HepG2 (cell line): ENCODE results near the gene CPZ. TPM values are rescaled to one million over a fixed set of nuclear protein-coding genes. Genes with fewer than 3 reads are reported as not detected.

Source experiments
- ATAC-seq: fragments of 200-7000 bp; cut with Tn5 transposase; 3 replicates; pipeline ENCODE4 v1.9.1; 2020; ENCODE audit warnings: mild to moderate bottlenecking, moderate library complexity
- BruUV-seq: library from RNA; stranded (reverse); fragments of 400-500 nt; replicated peaks from 2 replicates; lab custom pipeline; 2021; lab: Mats Ljungman, UMichigan
- CTCF ChIA-PET: fragments of 300-600 bp; formaldehyde crosslinking; extraction: SDS; loops from one replicate; lab custom pipeline; 2021; ENCODE audit warnings: low total read pairs, inconsistent platforms, low intra/inter-chr PET ratio; lab: Yijun Ruan, JAX
- POLR2A ChIA-PET: fragments of 350-600 bp; sonication (Branson Sonifier 250); formaldehyde crosslinking; loops from one replicate; lab custom pipeline; 2020; ENCODE audit warnings: antibody characterized with exemption, inconsistent platforms; lab: Yijun Ruan, JAX
- DNase-seq: peaks from one replicate; pipeline ENCODE4 v3.0.0-alpha.2; 2015; ENCODE audit warnings: low spot score
- FAIRE-seq: peaks from 3 replicates; lab custom pipeline; 2011; peaks lifted over from hg19 to GRCh38; lab: Jason Lieb, UNC
- H2AFZ ChIP-seq: one replicate; pipeline ENCODE4 v1.6.1; 2011; ENCODE audit warnings: low read length, inconsistent platforms
- H3K27ac ChIP-seq: fragments of 300-600 bp; 3 replicates; pipeline ENCODE4 v1.8.0; 2011; ENCODE audit warnings: mixed run types, mild to moderate bottlenecking, mixed read lengths, low read length, inconsistent platforms; ENCODE audit not compliant: insufficient read depth; ENCODE audit errors: extremely low read length
- H3K27me3 ChIP-seq, 2 experiments: fragments of 200-600 bp in 1 of 2; 2 replicates in 1 of 2; 3 replicates in 1 of 2; pipeline versions ENCODE4 v1.6.0 to v1.8.0; 2011; ENCODE audit warnings: low read length in 2 of 2, mild to moderate bottlenecking in 2 of 2, moderate library complexity in 2 of 2, inconsistent platforms in 1 of 2; ENCODE audit not compliant: insufficient read depth in 2 of 2, control insufficient read depth in 1 of 2
- H3K36me3 ChIP-seq, 2 experiments: fragments of 200-600 bp in 1 of 2; replicated peaks in 1 of 2; 2 replicates in 1 of 2; 3 replicates in 1 of 2; pipeline versions ENCODE4 v1.5.1 to v1.8.0; 2011; ENCODE audit warnings: low read length in 2 of 2, inconsistent platforms in 1 of 2; ENCODE audit not compliant: insufficient read depth in 2 of 2, control insufficient read depth in 1 of 2
- H3K4me1 ChIP-seq: 2 replicates; pipeline ENCODE4 v1.5.1; 2012; ENCODE audit warnings: low read length, inconsistent platforms; ENCODE audit not compliant: insufficient read depth
- H3K4me2 ChIP-seq: 2 replicates; pipeline ENCODE4 v1.6.0; 2011; ENCODE audit warnings: low read depth, low read length, inconsistent platforms
- H3K4me3 ChIP-seq, 3 experiments: fragments of 200-600 bp in 1 of 3; sonication (generic), shearing (Covaris generic) in 1 of 3; replicated peaks in 1 of 3; 2 replicates each; pipeline ENCODE4 v1.5.1; 2011 to 2016; ENCODE audit warnings: low read length in 3 of 3, inconsistent platforms in 2 of 3, low read depth in 2 of 3, mild to moderate bottlenecking in 2 of 3, control low read depth in 1 of 3, mixed read lengths in 1 of 3; ENCODE audit not compliant: insufficient read depth in 1 of 3
- H3K79me2 ChIP-seq: one replicate; pipeline ENCODE4 v1.6.1; 2011; ENCODE audit warnings: low read length, inconsistent platforms; ENCODE audit not compliant: insufficient read depth
- H3K9ac ChIP-seq: 2 replicates; pipeline ENCODE4 v1.6.0; 2011; ENCODE audit warnings: mild to moderate bottlenecking, low read depth, low read length, inconsistent platforms; ENCODE audit not compliant: insufficient read depth
- H3K9me3 ChIP-seq: 2 replicates; pipeline ENCODE4 v1.5.1; 2012; ENCODE audit warnings: mild to moderate bottlenecking, low read length
- H4K20me1 ChIP-seq: 2 replicates; pipeline ENCODE4 v1.6.0; 2011; ENCODE audit warnings: inconsistent platforms, mild to moderate bottlenecking, low read length, moderate library complexity; ENCODE audit not compliant: insufficient read depth
- CHCHD3 ChIP-seq: sonication (generic); formaldehyde crosslinking; IDR thresholded peaks from 2 replicates; pipeline ENCODE4 v1.8.0; 2022; ENCODE audit warnings: mild to moderate bottlenecking, missing genetic modification reagents, moderate library complexity
- CREM ChIP-seq, 2 experiments: sonication (generic) in 1 of 2; formaldehyde crosslinking in 1 of 2; IDR thresholded peaks; 2 replicates each; pipeline versions ENCODE4 v1.4.0 to v1.6.1; 2016 to 2020; ENCODE audit warnings: antibody characterized with exemption in 1 of 2, mild to moderate bottlenecking in 1 of 2, missing genetic modification reagents in 1 of 2
- DR1 ChIP-seq: sonication (generic); formaldehyde crosslinking; IDR thresholded peaks from 2 replicates; pipeline ENCODE4 v1.8.0; 2021; ENCODE audit warnings: mild to moderate bottlenecking, missing genetic modification reagents, inconsistent platforms
- KLF15 ChIP-seq: sonication (generic); formaldehyde crosslinking; IDR thresholded peaks from 2 replicates; pipeline ENCODE4 v1.8.1; 2023; ENCODE audit warnings: borderline replicate concordance, mild to moderate bottlenecking, inconsistent platforms, missing genetic modification reagents, mixed read lengths
- NR2F2 ChIP-seq: IDR thresholded peaks from 2 replicates; pipeline ENCODE4 v1.6.1; 2012; ENCODE audit warnings: low read depth, inconsistent platforms, borderline replicate concordance
- PRDM4 ChIP-seq: sonication (generic); formaldehyde crosslinking; IDR thresholded peaks from 2 replicates; pipeline ENCODE4 v1.9.0; 2021; ENCODE audit warnings: missing genetic modification reagents, borderline replicate concordance
- SRSF4 ChIP-seq: fragments of 200-400 bp; formaldehyde crosslinking; IDR thresholded peaks from one replicate; pipeline ENCODE4 v1.6.1; 2018; ENCODE audit warnings: mild to moderate bottlenecking, low read depth, low read length, moderate library complexity; ENCODE audit not compliant: poor library complexity, severe bottlenecking
- SRSF9 ChIP-seq: fragments of 200-400 bp; formaldehyde crosslinking; IDR thresholded peaks from 2 replicates; pipeline ENCODE4 v1.6.1; 2018; ENCODE audit warnings: borderline replicate concordance, mild to moderate bottlenecking, low read depth, low read length; ENCODE audit not compliant: insufficient read depth, poor library complexity, severe bottlenecking
- ZBTB20 ChIP-seq: sonication (generic); formaldehyde crosslinking; IDR thresholded peaks from 2 replicates; pipeline ENCODE4 v1.8.1; 2023; ENCODE audit warnings: missing genetic modification reagents, low read depth, mild to moderate bottlenecking, borderline replicate concordance
- ZNF362 ChIP-seq: sonication (generic); formaldehyde crosslinking; IDR thresholded peaks from 2 replicates; pipeline ENCODE4 v1.4.0; 2020; ENCODE audit warnings: missing genetic modification reagents, mild to moderate bottlenecking, borderline replicate concordance
- WGBS: methylation state at CpG from one replicate; pipeline ENCODE4 v1.1.6; 2017; ENCODE audit warnings: low lambda C conversion rate; 5-methylcytosine and 5-hydroxymethylcytosine counted together
- in situ Hi-C: cut with HindIII; loops from 2 replicates; pipeline ENCODE4 v1.10.0; 2017; ENCODE audit warnings: low pct_unique_long_range_greater_than_20kb; ENCODE audit not compliant: extremely low pct_ligation_motif_present
- intact Hi-C: fragments of 100-400 bp; cut with micrococcal nuclease; formaldehyde crosslinking; loops from one replicate; pipeline ENCODE4 v1.10.0; 2022; ENCODE audit not compliant: unreplicated experiment
- polyA plus RNA-seq, 8 experiments: library from polyadenylated mRNA; depleted of rRNA in 3 of 8; stranded (reverse) in 7 of 8; unstranded in 1 of 8; fragments of >200 nt; fragmentation: Illumina TruSeq in 4 of 8; extraction: Trizol in 4 of 8; gene quantifications; 2 replicates each; pipeline versions ENCODE4 v1.2.1 to v1.2.3, GENCODE V29; 2011 to 2016; ENCODE audit warnings: low read depth in 4 of 8, missing spikeins in 1 of 8, mixed read lengths in 1 of 8; ENCODE audit not compliant: insufficient read depth in 1 of 8
- total RNA-seq, 5 experiments: library from RNA; depleted of rRNA; stranded (reverse); fragments of >200 nt; fragmentation: Illumina TruSeq; extraction: Trizol; gene quantifications; 2 replicates each; pipeline ENCODE4 v1.2.3, GENCODE V29; 2016; ENCODE audit warnings: low read depth in 1 of 5

The CPZ gene
- total and polyA plus RNA-seq, 2 of the 13 experiments (the other 11 are each of a cell fraction or from before 2014, with no cell fraction given): 0.58 to 0.61 TPM

- WGBS: 13% methylated on average over 3 of the region's 22 CpGs
- in situ Hi-C loops (no loop called here), intact Hi-C loops (no loop called here)
- DNase-seq: no peak
- TF ChIP-seq PRDM4 (CRISPR knock-in tag) (no peak), ZBTB20 (no peak), CREM (IDR thresholded peaks at IDR 0.05) (no peak), CREM (CRISPR knock-in tag; IDR thresholded peaks at IDR 0.05) (no peak)
- Histone ChIP-seq H2AFZ (no peak overlapping the region), H3K4me1 (no peaks in the 10 kb centered on the region), H3K36me3 (no peaks in the 10 kb centered on the region), H3K79me2 (no peaks in the 10 kb centered on the region), H3K9me3 (no peaks in the 10 kb centered on the region), H3K4me2 (no peak overlapping the region), H3K4me3 (no peak overlapping the region), H4K20me1 (no peaks in the 10 kb centered on the region), H3K27me3 (peaks cover 20 to 95% of the 10 kb centered on the region in 2 experiments), H3K9ac (no peak overlapping the region), H3K27ac (no peak overlapping the region)
- ATAC-seq: no peak
- no peak for FAIRE-seq
- CTCF ChIA-PET: no interaction called here
- BruUV-seq: no TSS peak
- POLR2A ChIA-PET: no interaction called here
These were observed 52.6 kb downstream of the CPZ start for GRCh38 chr4:8644966-8645752.

- POLR2A ChIA-PET: no interaction called here
- BruUV-seq: no TSS peak
- no peak for DNase-seq
- WGBS: 20% methylated on average over 9 of the region's 16 CpGs
- Histone ChIP-seq H3K4me2 (no peak overlapping the region), H3K27ac (no peak overlapping the region), H3K36me3 (no peaks in the 10 kb centered on the region), H3K79me2 (no peaks in the 10 kb centered on the region), H2AFZ (no peak overlapping the region), H3K4me3 (no peak overlapping the region), H3K27me3 (peaks cover 23 to 95% of the 10 kb centered on the region in 2 experiments), H3K4me1 (no peaks in the 10 kb centered on the region), H3K9me3 (no peaks in the 10 kb centered on the region), H3K9ac (no peak overlapping the region), H4K20me1 (no peaks in the 10 kb centered on the region)
- in situ Hi-C loops (no loop called here), intact Hi-C loops (no loop called here)
- CTCF ChIA-PET: no interaction called here
- FAIRE-seq: no peak
- no peak for ATAC-seq
- TF ChIP-seq SRSF9: no peak
- TF ChIP-seq NR2F2: no peak
- no peak for TF ChIP-seq DR1 (CRISPR knock-in tag)
- no peak for TF ChIP-seq ZNF362 (CRISPR knock-in tag)
- no peak for TF ChIP-seq SRSF4
- no peak for TF ChIP-seq CHCHD3
- TF ChIP-seq KLF15 (CRISPR knock-in tag): no peak
These were observed 53.2 kb downstream of the CPZ start for GRCh38 chr4:8645753-8646124.
